ENCODE measurements around the gene ASPRV1. TPM values are rescaled to one million over a fixed set of nuclear protein-coding genes. Genes with fewer than 3 reads are reported as not detected.
A peak's percentile ranks its signal among the peaks of the same experiment; 100 is the strongest.

The ASPRV1 gene
- total RNA-seq, 2 experiments from 2014 or later = 0.65 to 0.76 TPM

DNA sequence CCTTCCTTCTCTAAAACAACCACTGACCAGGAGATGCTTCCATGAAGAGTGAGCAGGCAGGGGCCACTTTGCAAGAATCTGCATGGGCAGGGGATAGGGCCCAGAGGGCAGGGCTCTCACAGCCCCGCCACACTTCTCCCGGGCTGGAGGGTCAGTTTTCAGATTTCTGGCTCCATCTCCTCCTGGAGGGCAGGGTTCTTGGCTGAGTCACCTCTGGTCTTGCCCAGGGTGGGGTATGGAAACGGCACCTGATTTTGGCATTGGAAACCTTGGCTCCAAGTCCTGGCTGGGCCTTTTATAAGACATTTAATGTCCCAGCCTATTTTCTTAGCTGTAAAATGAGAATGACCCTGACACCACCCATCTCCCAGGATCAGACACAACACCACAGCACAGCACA, 27.6 kb upstream of the ASPRV1 start:
- H3K4me1 Mint-ChIP-seq (ENCODE audit: low read depth) = peaks cover 4% of the 10 kb centered on the region
- ChIA-PET CTCF (no interaction called here), POLR2A (interaction anchor here (0.8 kb wide), 1 partner anchor 25 kb away, joined by 3 read pairs; no protein-coding TSS in a partner anchor)
- ATAC-seq (no peak), DNase-seq (no peak)
- H3K9me3 Mint-ChIP-seq = no peaks in the 10 kb centered on the region
- H3K36me3 Mint-ChIP-seq (ENCODE audit: low read depth) = no peaks in the 10 kb centered on the region
- no peaks in the 10 kb centered on the region for H3K27me3 Mint-ChIP-seq
- H3K4me3 Mint-ChIP-seq = no peak overlapping the region
- H3K27ac Mint-ChIP-seq = no peak overlapping the region
- intact Hi-C loops (cut with micrococcal nuclease) = no loop called here
- TF ChIP-seq, protein P1, sequence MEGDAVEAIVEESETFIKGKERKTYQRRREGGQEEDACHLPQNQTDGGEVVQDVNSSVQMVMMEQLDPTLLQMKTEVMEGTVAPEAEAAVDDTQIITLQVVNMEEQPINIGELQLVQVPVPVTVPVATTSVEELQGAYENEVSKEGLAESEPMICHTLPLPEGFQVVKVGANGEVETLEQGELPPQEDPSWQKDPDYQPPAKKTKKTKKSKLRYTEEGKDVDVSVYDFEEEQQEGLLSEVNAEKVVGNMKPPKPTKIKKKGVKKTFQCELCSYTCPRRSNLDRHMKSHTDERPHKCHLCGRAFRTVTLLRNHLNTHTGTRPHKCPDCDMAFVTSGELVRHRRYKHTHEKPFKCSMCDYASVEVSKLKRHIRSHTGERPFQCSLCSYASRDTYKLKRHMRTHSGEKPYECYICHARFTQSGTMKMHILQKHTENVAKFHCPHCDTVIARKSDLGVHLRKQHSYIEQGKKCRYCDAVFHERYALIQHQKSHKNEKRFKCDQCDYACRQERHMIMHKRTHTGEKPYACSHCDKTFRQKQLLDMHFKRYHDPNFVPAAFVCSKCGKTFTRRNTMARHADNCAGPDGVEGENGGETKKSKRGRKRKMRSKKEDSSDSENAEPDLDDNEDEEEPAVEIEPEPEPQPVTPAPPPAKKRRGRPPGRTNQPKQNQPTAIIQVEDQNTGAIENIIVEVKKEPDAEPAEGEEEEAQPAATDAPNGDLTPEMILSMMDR (IDR thresholded peaks at IDR 0.05) = no peak

DNA sequence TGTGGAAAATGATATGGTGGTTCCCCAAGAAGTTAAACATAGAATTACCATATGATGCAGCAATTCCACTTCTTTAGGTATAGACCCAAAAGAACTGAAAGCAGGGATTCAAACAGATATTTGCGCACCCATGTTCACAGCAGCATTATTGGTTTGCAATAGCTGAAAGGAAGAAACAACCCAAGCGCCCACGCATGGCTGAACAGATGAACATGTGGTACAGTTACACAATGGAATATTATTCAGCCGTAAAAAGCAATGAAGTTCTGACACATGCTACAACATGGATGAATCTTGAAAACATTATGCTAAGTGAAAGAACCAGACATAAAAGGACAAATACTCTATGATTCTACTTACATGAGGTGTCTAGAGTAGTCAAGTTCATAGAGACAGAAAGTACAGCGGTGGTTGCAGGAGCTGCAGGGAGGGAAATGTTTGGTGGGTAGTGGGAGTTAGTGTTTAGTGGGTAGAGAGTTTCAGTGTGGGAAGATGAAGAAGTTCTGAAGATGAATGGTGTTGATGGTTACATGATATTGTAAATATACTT, 26.7 kb upstream of the ASPRV1 start:
- intact Hi-C loops (cut with micrococcal nuclease) = no loop called here
- Mint-ChIP-seq H3K4me3 (no peak overlapping the region), H3K9me3 (no peaks in the 10 kb centered on the region), H3K36me3 (ENCODE audit: low read depth) (no peaks in the 10 kb centered on the region), H3K27me3 (no peaks in the 10 kb centered on the region), H3K27ac (no peak overlapping the region), H3K4me1 (ENCODE audit: low read depth) (peaks cover 4% of the 10 kb centered on the region)
- ATAC-seq = no peak
- TF ChIP-seq, protein P1 (IDR thresholded peaks at IDR 0.05) = no peak
- CTCF ChIA-PET = no interaction called here
- POLR2A ChIA-PET = interaction anchor here (0.6 to 0.8 kb wide), 2 partner anchors 24 to 45 kb away, joined by 3 read pairs; no protein-coding TSS in a partner anchor
- DNase-seq = peak; percentile 11

DNA sequence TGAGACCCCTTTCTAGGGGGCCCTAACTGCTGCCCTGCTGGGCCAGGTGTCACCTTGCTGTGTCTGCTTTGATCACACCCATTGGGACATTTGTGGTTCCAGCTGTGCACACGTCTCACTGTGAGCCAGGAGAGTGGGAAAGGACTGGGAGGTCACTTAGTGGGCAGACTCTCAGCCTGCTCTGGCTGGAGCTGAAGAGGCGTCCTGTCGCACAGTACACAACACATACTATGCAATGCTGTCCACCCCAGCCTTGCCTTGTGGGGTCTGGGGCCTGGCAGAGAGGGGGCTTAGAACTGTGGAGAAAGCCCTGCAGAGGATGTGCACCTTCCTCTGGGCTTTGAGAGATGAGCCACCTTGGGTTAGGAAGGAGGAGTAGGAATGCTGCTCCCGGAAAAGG, 25.3 kb upstream of the ASPRV1 start:
- Mint-ChIP-seq H3K9me3 (no peaks in the 10 kb centered on the region), H3K4me1 (ENCODE audit: low read depth) (peaks cover 4% of the 10 kb centered on the region), H3K27ac (no peak overlapping the region), H3K27me3 (no peaks in the 10 kb centered on the region), H3K4me3 (no peak overlapping the region), H3K36me3 (ENCODE audit: low read depth) (no peaks in the 10 kb centered on the region)
- intact Hi-C loops (cut with micrococcal nuclease) = no loop called here
- TF ChIP-seq, protein P1 (IDR thresholded peaks at IDR 0.05) = no peak
- ChIA-PET CTCF (no interaction called here), POLR2A (interaction anchor here (0.6 kb wide), 1 partner anchor 36 kb away, joined by 3 read pairs; no protein-coding TSS in a partner anchor)
- ATAC-seq (no peak), DNase-seq (no peak)

DNA sequence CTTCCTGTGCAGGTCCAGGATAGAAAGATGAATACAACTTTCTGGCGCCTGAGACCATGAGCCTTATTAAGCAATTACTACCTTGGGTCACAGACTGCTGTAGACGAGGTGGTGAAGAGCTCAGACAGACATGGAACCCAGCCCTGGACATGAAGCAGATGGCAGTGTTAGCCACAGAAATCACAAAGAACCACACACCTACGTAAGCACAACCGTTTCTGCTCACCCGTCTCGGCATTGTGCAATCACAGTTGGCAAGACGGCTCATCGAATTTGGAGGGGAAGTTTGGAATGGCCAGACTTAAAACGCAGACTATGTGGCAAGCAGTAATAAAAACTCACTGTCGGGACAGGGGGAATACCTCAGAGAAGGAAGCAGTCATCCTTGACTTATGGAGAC, 24.3 kb upstream of the ASPRV1 start:
- CTCF ChIA-PET = no interaction called here
- no peaks in the 10 kb centered on the region for H3K27me3 Mint-ChIP-seq

DNA sequence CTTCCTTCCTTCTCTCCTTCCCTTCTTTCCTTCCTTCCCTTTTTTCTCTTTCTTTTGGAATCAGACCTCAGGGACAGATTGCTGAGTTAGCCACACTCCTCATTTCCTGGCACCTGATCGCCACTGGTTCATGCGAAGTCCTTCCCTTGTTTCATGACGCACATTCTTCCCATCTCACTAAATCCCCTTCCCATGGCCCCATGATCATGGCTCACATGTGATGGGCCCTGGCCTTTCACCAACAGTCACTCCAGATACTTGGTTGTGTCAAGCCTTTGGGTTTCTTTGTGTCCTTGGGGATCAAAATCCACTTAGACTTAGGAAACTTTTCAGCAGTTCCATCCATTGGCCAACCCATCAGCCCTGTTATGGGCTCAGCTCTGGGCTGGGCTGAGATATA, 23.8 kb upstream of the ASPRV1 start:
- Mint-ChIP-seq H3K27me3 (no peaks in the 10 kb centered on the region), H3K27ac (no peak overlapping the region), H3K4me3 (no peak overlapping the region), H3K4me1 (ENCODE audit: low read depth) (peaks cover 4% of the 10 kb centered on the region), H3K36me3 (ENCODE audit: low read depth) (no peaks in the 10 kb centered on the region), H3K9me3 (no peaks in the 10 kb centered on the region)
- POLR2A ChIA-PET = no interaction called here
- CTCF ChIA-PET = no interaction called here
- DNase-seq (no peak), ATAC-seq (no peak)
- intact Hi-C loops (cut with micrococcal nuclease) = no loop called here
- TF ChIP-seq, protein P1 (IDR thresholded peaks at IDR 0.05) = no peak

More for the DNA sequence above, 24.3 kb upstream of the ASPRV1 start:
- intact Hi-C loops (cut with micrococcal nuclease) = no loop called here
- no peak for DNase-seq
- H3K27ac Mint-ChIP-seq = no peak overlapping the region
- H3K36me3 Mint-ChIP-seq (ENCODE audit: low read depth) = no peaks in the 10 kb centered on the region
- POLR2A ChIA-PET = no interaction called here
- H3K4me3 Mint-ChIP-seq = no peak overlapping the region
- ATAC-seq = no peak
- H3K9me3 Mint-ChIP-seq = no peaks in the 10 kb centered on the region
- TF ChIP-seq, protein P1 (IDR thresholded peaks at IDR 0.05) = no peak
- H3K4me1 Mint-ChIP-seq (ENCODE audit: low read depth) = peaks cover 4% of the 10 kb centered on the region
